ENCODE results near the gene TLE3.

Gene TLE3

DNA sequence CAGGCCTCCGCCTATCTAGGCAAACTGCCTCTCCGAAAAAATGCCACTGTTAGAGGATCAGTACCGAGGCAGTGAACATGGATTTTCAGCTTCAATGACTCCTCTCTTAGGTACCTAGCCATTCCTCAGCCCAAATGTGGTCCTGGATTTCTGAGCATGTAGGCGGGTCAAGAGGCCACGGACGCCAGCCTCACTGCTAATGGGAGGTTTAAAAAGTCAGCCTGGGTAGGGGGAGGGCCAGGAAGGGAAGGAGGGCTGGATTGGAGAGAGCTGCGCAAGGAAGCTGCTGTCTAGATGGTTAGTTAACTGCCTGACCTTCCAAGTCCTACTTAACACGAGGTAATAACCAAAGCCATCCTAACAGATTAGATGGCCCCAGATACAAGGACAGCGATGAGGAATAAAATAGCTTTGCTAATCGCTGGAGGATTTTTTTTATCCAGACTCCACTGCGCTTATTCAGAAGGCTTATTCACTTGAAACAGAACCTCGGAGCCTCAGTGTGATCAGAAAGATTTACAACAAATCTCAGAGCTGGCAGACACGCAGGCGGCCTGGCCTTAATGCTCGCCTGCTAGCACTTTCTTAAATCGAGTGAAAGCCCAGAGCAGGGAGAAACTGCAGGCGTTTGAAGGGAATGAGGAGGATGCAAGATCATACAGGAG lies 34.3 kb downstream of the TLE3 start:
- DNase-seq (ENCODE audit: low read depth), result no peak
- TF ChIP-seq, protein P1, sequence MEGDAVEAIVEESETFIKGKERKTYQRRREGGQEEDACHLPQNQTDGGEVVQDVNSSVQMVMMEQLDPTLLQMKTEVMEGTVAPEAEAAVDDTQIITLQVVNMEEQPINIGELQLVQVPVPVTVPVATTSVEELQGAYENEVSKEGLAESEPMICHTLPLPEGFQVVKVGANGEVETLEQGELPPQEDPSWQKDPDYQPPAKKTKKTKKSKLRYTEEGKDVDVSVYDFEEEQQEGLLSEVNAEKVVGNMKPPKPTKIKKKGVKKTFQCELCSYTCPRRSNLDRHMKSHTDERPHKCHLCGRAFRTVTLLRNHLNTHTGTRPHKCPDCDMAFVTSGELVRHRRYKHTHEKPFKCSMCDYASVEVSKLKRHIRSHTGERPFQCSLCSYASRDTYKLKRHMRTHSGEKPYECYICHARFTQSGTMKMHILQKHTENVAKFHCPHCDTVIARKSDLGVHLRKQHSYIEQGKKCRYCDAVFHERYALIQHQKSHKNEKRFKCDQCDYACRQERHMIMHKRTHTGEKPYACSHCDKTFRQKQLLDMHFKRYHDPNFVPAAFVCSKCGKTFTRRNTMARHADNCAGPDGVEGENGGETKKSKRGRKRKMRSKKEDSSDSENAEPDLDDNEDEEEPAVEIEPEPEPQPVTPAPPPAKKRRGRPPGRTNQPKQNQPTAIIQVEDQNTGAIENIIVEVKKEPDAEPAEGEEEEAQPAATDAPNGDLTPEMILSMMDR (IDR thresholded peaks at IDR 0.05; ENCODE audit: low read length, missing control alignments), result no peak
- no peak overlapping the region for H3K4me3 ChIP-seq (replicated peaks; ENCODE audit: low read depth, low read length)

DNA sequence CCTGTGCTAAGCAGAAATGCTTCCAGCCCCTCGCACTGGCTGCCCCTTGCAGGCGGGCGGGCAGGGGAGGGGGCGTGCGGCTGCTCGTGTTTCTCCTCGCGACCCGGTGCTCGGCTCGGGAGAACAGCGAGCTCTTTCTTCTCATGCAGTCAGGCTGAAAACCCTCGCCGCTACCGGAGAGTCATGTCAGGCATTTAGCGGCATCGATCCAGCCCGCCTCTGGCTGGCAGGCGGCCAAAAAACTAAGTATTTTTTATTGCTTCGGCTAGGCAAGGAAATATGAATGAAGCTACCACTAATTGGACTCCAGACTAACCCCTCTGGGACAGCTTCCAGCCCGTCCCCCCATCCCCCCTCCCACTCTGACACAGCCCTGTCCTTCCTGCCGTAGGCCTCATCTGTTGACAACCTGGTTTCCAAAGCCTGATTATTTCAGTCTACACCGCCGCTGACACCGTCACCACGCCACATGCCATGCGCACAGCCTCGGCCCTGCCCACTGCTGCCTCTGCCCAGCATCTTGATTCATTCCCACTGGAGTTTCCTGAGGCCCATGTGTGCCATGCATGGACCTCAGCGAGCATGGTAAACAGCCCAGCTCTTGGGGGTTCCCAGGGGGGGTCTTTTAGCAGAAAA lies 35.3 kb downstream of the TLE3 start:
- H3K4me3 ChIP-seq (replicated peaks; ENCODE audit: low read depth, low read length), result no peak overlapping the region
- TF ChIP-seq, protein P1 (IDR thresholded peaks at IDR 0.05; ENCODE audit: low read length, missing control alignments), result no peak
- peak; percentile 88 for DNase-seq (ENCODE audit: low read depth)

DNA sequence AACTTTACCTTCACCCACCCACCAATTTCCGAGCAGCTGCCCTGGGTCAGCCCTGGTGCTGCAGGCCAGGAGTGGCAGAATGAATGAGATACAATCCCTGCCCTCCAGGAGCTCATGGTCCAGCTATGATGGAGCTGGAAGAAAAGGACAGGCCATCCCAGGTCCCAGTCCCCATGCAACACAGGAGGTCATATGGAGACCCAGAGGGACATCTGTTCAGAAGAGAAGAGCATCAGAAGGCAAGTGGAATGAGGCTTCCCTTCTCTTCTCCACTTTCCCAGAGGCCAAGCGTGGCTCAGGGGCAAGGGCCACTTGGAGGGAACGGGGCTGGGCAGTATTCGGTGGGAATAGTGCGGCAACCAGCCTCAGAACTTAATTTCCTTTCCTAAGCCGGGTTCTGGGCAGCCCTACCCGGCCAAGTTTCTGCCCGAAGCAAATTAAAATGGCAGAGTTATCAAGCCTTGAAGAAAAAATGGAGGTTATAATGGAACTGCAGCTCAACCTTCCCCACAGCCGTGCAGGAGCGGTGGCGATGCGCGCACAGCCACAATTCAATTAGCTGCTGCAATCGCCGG lies 35.9 kb downstream of the TLE3 start:
- TF ChIP-seq, protein P1 (IDR thresholded peaks at IDR 0.05; ENCODE audit: low read length, missing control alignments), result no peak
- DNase-seq (ENCODE audit: low read depth), result no peak
- no peak overlapping the region for H3K4me3 ChIP-seq (replicated peaks; ENCODE audit: low read depth, low read length)

DNA sequence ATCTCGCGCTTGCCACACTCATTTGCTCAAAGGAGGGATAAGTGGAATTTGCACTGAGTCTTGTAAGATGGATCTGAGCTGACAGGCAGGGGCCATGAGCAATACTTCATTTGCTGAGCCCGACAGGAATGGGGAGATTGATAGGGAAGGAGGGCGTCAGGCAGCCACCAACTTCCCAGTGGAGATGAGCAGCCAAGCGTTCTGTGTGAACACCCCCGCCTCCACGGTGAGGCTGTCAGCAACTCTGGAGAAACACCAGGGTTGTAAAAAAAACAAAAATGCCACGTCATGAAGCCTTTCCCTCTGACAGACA lies 36.8 kb downstream of the TLE3 start:
- DNase-seq (ENCODE audit: low read depth), result peak; percentile 35
- TF ChIP-seq, protein P1 (IDR thresholded peaks at IDR 0.05; ENCODE audit: low read length, missing control alignments), result no peak
- no peak overlapping the region for H3K4me3 ChIP-seq (replicated peaks; ENCODE audit: low read depth, low read length)

DNA sequence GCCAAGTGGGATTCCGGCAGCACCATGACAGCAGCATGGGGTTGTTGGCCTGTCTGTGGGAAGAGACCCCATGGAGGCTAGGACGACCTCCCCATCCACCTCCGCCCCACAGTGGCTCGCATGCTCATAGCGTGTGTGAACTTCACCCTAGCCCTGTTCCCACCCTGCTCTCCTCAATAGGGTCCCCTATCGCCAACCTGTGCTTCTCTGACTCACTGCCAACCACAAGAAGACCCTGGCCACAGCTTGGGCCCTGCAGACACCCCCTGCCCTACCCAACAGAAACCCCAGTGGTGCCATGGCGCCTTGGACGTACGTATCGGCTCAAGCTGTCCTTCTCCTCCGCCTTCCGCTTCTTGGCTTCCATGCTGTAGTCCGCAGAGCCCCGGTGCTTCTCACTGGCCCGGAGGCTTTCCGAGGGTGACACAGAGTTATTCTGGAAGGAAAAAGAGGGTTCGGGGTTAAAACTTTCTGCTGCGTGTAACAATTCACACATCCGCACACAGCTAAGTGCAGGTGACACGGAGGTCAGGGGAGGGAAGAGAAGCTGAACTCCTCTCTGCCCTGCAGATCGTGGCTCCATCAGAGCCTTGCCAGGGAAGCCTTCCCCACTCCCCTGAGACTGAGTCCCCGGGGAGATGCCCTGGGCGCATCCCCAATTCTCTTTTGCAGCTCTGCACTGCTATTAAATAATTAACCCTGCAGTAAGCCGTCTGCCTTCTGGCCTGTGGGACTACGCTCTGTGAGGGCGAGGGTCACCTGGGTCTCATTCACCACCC lies 37.3 kb downstream of the TLE3 start:
- TF ChIP-seq, protein P1 (IDR thresholded peaks at IDR 0.05; ENCODE audit: low read length, missing control alignments), result no peak
- no peak for DNase-seq (ENCODE audit: low read depth)
- H3K4me3 ChIP-seq (replicated peaks; ENCODE audit: low read depth, low read length), result no peak overlapping the region

DNA sequence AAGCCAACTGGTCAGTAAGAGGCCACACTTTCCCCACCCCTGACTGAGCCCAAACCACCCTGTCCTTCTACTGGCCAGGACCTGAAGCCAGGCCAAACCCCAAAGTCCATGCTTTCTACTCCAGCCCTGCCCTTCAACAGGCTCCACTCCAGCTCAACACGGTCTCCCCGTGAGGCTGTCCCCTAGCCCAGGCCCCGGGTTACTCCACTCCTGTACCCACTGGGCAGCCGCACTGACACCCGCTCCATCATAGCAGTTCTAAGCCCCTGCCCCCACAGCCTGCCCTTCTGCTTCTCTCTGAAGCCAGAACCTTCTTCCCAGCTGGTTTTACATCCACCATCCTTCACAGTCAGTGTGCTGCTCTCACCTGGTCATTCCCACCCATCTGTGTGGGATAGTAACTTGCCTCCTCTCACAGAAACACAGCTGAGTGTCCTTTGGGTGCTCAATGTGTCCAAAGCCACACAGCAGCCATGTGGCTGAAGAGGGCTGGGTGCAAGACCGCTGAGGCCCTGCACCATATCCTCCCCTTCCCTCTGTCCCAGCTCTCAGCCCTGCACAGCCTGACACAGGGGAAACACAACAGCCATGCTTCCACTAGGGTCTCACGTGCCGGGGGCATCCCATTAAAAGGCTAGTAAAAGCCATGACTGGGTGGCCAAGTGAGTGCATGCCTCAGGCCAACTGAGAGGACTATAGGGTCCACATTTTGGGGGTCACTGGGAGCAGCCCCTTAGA lies 38.1 kb downstream of the TLE3 start:
- DNase-seq (ENCODE audit: low read depth), result no peak
- TF ChIP-seq, protein P1 (IDR thresholded peaks at IDR 0.05; ENCODE audit: low read length, missing control alignments), result no peak
- no peak overlapping the region for H3K4me3 ChIP-seq (replicated peaks; ENCODE audit: low read depth, low read length)

All from fibroblast of pulmonary artery (primary cell).